22Rv1 (cell line): Measurements from ENCODE around the gene POR.

Experiments used
- ZFX ChIP-seq: fragments of 450-650 bp; IDR thresholded peaks from 2 replicates; pipeline ENCODE4 v1.6.1; 2017; ENCODE audit warnings: antibody characterized with exemption, borderline replicate concordance
- TF ChIP-seq, protein P1 (sequence below): fragments of 450-650 bp; IDR thresholded peaks from 2 replicates; pipeline ENCODE4 v1.5.1; 2017; ENCODE audit warnings: mild to moderate bottlenecking

GRCh38 chr7:75968012-75968411 is 53.1 kb downstream of the POR start:
- TF ChIP-seq, protein P1, sequence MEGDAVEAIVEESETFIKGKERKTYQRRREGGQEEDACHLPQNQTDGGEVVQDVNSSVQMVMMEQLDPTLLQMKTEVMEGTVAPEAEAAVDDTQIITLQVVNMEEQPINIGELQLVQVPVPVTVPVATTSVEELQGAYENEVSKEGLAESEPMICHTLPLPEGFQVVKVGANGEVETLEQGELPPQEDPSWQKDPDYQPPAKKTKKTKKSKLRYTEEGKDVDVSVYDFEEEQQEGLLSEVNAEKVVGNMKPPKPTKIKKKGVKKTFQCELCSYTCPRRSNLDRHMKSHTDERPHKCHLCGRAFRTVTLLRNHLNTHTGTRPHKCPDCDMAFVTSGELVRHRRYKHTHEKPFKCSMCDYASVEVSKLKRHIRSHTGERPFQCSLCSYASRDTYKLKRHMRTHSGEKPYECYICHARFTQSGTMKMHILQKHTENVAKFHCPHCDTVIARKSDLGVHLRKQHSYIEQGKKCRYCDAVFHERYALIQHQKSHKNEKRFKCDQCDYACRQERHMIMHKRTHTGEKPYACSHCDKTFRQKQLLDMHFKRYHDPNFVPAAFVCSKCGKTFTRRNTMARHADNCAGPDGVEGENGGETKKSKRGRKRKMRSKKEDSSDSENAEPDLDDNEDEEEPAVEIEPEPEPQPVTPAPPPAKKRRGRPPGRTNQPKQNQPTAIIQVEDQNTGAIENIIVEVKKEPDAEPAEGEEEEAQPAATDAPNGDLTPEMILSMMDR: no peak
- no peak for TF ChIP-seq ZFX
